ENCODE measurements around the gene TPD52L2. TPM values are rescaled to one million over a fixed set of nuclear protein-coding genes. Genes with fewer than 3 reads are reported as not detected.

The TPD52L2 gene
- total RNA-seq, 1 donor from 2014 or later = 73.8 TPM

DNA sequence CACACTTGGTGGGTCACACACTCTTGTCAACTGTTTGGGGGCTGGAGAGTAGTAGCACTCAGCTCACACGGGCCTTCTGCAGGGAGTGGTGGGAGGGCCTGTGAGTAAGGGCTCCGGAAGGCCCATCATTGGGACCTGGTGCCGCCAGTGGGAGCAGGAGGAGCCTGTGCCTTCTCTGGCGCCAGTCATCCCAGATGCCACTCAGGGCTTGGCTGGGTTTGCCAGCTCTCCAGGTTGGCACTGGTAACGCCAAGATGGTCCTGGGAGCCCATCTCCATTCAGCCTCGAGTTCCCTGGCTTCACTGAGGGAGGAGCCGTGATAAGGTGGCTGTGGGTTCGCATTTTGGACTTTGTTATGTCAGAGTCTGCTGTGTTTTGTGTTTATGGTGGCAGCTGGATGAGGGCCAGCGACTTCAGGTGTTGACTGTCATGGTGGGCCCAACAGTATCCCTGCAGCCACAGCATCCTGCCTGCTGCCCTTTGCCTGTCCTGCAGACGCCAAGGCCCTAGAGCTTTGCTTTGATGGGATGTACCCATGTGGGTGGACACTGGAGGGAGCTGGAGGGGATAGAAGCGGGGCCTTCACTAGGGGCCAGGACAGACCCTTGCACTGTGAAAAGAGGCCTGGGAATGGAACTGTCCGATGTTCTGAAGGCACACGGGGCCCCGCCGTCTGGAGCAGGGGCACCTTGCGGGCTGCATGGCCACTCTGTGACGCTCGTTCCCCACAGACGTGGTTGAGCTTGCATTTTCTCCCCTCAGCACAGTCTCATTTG is 16.6 kb downstream of the TPD52L2 start:
- DNase-seq (ENCODE audit: low spot score in 2 of 2, unreplicated experiment in 2 of 2) = no peak
- Mint-ChIP-seq H3K4me3 (no peak overlapping the region), H3K4me1 (no peaks in the 10 kb centered on the region), H3K9me3 (no peaks in the 10 kb centered on the region), H3K36me3 (peaks cover 9% of the 10 kb centered on the region), H3K27ac (no peak overlapping the region), H3K27me3 (ENCODE audit: low read depth) (no peaks in the 10 kb centered on the region)
- TF ChIP-seq, protein P1, sequence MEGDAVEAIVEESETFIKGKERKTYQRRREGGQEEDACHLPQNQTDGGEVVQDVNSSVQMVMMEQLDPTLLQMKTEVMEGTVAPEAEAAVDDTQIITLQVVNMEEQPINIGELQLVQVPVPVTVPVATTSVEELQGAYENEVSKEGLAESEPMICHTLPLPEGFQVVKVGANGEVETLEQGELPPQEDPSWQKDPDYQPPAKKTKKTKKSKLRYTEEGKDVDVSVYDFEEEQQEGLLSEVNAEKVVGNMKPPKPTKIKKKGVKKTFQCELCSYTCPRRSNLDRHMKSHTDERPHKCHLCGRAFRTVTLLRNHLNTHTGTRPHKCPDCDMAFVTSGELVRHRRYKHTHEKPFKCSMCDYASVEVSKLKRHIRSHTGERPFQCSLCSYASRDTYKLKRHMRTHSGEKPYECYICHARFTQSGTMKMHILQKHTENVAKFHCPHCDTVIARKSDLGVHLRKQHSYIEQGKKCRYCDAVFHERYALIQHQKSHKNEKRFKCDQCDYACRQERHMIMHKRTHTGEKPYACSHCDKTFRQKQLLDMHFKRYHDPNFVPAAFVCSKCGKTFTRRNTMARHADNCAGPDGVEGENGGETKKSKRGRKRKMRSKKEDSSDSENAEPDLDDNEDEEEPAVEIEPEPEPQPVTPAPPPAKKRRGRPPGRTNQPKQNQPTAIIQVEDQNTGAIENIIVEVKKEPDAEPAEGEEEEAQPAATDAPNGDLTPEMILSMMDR (IDR thresholded peaks at IDR 0.05; ENCODE audit: unreplicated experiment) = no peak

DNA sequence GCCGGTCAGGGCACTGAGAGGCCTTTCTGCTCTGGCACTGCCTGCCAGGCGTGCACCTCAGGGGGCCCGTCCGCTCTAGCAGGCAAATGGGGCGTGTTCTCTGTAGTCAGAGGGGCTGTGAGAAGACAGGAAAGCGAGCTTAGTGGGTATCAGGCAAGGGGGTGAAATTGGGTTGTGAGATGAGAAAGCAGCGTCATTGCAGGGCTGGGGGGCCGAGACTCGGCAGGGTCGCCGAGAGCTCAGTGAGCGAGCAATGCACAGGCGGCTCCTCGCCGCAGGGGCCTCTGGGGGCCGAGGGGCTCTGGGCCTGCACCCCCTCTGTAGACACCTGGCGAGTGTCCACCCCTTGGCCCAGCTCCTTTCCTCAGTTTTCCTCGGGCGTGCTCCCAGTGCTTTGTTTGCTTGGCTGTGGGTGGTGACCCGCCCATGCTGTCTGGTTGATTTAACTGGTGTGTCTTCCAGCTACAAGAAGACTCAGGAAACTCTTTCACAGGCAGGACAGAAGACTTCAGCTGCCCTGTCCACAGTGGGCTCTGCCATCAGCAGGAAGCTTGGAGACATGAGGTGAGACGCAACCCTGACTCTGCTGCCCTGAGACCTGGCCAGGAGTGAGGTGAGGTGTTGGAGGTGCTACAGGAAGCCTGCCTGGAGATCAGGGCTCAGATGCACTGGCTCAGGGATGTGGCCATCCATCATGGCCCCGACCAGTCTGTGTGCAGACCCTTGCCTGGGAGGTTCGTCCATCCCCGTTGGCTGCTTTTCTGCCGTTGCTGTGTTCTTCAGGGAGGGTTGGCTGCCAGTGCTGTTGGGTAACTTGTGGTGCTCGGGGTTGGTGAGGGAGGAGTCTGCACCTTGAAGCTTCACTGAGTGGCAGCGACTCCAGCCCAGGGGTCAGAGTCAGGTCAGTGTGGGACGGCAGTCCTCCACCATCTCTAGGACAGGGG is 17.5 kb downstream of the TPD52L2 start:
- Mint-ChIP-seq H3K36me3 (peaks cover 11% of the 10 kb centered on the region), H3K4me3 (no peak overlapping the region), H3K4me1 (no peaks in the 10 kb centered on the region), H3K9me3 (no peaks in the 10 kb centered on the region), H3K27ac (no peak overlapping the region), H3K27me3 (ENCODE audit: low read depth) (no peaks in the 10 kb centered on the region)
- TF ChIP-seq, protein P1 (IDR thresholded peaks at IDR 0.05; ENCODE audit: unreplicated experiment) = no peak
- DNase-seq (ENCODE audit: low spot score in 2 of 2, unreplicated experiment in 2 of 2) = no peak

DNA sequence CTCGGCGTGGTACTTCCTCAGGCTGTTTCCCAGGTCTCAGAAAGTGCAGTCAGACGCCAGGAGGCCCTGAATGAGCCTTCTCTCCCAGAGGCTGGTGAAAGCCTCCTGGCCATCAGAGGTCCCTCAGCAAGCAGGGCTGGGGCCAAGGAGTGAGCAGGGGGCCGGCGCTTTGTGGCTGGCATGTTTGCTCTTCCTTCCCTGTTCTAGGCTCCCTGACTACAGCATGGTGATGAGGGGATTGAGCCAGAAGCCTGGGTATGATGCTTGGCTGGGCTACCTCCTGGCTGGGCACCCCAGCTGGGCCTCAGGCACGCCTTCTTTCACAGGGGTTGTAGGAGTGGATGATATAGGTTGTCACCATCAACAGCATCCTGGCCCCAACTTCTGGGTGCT is 18.1 kb downstream of the TPD52L2 start:
- H3K9me3 Mint-ChIP-seq = no peaks in the 10 kb centered on the region
- no peak overlapping the region for H3K27ac Mint-ChIP-seq
- DNase-seq (ENCODE audit: low spot score in 2 of 2, unreplicated experiment in 2 of 2) = no peak
- TF ChIP-seq, protein P1 (IDR thresholded peaks at IDR 0.05; ENCODE audit: unreplicated experiment) = no peak
- no peak overlapping the region for H3K4me3 Mint-ChIP-seq
- no peaks in the 10 kb centered on the region for H3K27me3 Mint-ChIP-seq (ENCODE audit: low read depth)
- H3K4me1 Mint-ChIP-seq = no peaks in the 10 kb centered on the region
- peaks cover 11% of the 10 kb centered on the region for H3K36me3 Mint-ChIP-seq

DNA sequence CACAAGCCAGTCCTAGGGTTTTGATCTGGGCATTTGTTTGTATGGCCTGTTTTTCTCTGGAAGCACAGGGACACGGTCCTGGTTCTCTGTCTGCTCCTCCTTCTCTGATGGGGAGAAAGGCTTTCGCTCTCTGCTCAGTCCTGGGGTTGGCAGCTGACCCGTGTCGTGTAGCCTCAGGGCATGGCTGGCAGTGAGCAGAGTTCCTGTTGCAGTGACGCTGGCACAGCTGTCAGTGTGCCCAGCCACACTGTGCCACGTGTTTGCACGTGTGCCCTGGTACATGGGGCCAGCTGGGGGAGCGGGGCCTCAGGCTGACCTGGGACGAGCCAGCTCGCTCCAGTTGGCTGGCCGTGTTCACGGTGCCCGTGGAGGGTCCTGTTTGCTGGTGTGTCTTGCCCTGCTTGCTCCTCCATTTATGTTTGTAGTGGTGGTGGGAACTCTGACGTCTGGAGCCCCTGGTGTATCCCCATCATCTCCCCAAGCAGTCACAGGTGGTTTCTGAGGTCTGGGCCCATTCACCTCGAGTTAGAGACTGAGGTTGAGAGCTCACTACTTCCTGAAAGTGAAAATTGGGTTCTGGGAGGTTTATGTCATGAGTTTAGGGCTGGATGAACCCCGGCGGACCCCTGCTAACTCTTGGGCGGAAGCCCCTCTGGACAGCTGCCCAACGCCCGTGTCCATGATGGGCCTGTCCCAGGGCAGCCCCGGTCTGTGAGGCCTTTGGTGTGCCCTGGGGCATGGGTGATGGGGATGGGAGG is 19.6 kb downstream of the TPD52L2 start:
- H3K4me3 Mint-ChIP-seq = no peak overlapping the region
- no peaks in the 10 kb centered on the region for H3K9me3 Mint-ChIP-seq
- TF ChIP-seq, protein P1 (IDR thresholded peaks at IDR 0.05; ENCODE audit: unreplicated experiment) = no peak
- no peak for DNase-seq (ENCODE audit: low spot score in 2 of 2, unreplicated experiment in 2 of 2)
- H3K4me1 Mint-ChIP-seq = no peaks in the 10 kb centered on the region
- H3K27me3 Mint-ChIP-seq (ENCODE audit: low read depth) = no peaks in the 10 kb centered on the region
- peaks cover 14% of the 10 kb centered on the region for H3K36me3 Mint-ChIP-seq
- no peak overlapping the region for H3K27ac Mint-ChIP-seq

DNA sequence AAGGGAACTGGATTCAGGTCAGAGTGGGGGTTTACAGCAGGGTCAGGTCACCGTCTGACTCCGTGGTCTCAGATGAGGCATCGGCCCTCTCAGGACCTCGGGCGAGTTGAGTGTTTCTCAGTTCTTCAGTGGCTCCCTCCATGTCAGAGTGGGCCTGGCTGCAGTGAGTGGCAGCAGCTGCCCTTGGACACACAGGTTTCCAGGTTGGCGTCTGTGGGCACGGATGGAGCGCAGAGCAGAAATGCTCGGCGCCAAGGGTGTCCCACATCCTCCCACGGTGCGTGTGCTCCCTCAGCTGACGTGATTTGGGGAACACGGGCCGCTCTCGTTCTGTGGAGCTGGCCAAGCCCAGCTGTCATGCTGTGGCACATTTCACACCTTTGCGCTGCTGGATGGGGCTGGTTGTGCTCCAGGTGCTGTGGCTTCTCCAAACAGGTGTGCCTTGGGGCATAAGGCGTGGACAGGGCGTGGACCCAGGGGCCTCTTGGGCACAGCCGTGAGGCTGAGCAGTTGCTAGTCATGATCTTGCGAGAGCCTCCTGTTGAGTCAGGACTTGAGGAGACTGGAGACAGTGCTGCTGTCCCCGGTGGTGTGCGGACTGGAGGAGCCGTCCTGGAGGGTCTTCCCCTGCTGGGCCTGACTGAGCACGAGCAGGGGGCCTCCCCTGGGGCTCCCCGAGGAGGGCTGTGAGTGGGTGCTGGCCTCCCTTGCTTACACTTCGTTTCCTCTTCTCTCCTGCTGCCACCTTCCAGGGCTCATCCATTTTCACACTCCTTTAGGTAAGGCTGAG is 20.4 kb downstream of the TPD52L2 start:
- no peaks in the 10 kb centered on the region for H3K4me1 Mint-ChIP-seq
- TF ChIP-seq, protein P1 (IDR thresholded peaks at IDR 0.05; ENCODE audit: unreplicated experiment) = no peak
- no peak for DNase-seq (ENCODE audit: low spot score in 2 of 2, unreplicated experiment in 2 of 2)
- H3K27ac Mint-ChIP-seq = no peak overlapping the region
- H3K36me3 Mint-ChIP-seq = peaks cover 20% of the 10 kb centered on the region
- H3K4me3 Mint-ChIP-seq = no peak overlapping the region
- H3K9me3 Mint-ChIP-seq = no peaks in the 10 kb centered on the region
- H3K27me3 Mint-ChIP-seq (ENCODE audit: low read depth) = no peaks in the 10 kb centered on the region
